ENCODE results near the gene SFTA2. TPM values are rescaled to one million over a fixed set of nuclear protein-coding genes. Genes with fewer than 3 reads are reported as not detected.
"Not testable (repeated sequence)": the region's sequence is repeated elsewhere in the genome, so short reads cannot be mapped to it uniquely, and the experiment has no call there.

The SFTA2 gene
- total RNA-seq, 1 donor from 2014 or later: not detected

GRCh38 chr6:30926644-30927043, 5.3 kb downstream of the SFTA2 start:
- Histone ChIP-seq H3K4me3 (no peak overlapping the region), H3K27me3 (ENCODE audit: low read depth) (no peaks in the 10 kb centered on the region), H3K9me3 (replicated peaks) (peaks cover 12% of the 10 kb centered on the region), H3K4me1 (peaks cover 27% of the 10 kb centered on the region), H3K27ac (replicated peaks) (peak overlapping the region; percentile 39), H3K36me3 (peaks cover 49% of the 10 kb centered on the region)
- TF ChIP-seq CTCF (IDR thresholded peaks at IDR 0.05; ENCODE audit: borderline replicate concordance): no peak
- intact Hi-C loops (cut with micrococcal nuclease): no loop called here
- DNase-seq: no peak

GRCh38 chr6:30924040-30924627, 7.8 kb downstream of the SFTA2 start:
- H3K4me3 ChIP-seq; intact Hi-C loops (cut with micrococcal nuclease); DNase-seq; H3K27me3 ChIP-seq (ENCODE audit: low read depth): not testable (repeated sequence)
- peak overlapping the region; percentile 60 for H3K27ac ChIP-seq (replicated peaks)
- peaks cover 11% of the 10 kb centered on the region for H3K9me3 ChIP-seq (replicated peaks)
- peaks cover 72% of the 10 kb centered on the region for H3K36me3 ChIP-seq
- H3K4me1 ChIP-seq: peaks cover 27% of the 10 kb centered on the region

GRCh38 chr6:30922447-30922852, 9.5 kb downstream of the SFTA2 start:
- TF ChIP-seq CTCF (IDR thresholded peaks at IDR 0.05; ENCODE audit: borderline replicate concordance): no peak
- intact Hi-C loops (cut with micrococcal nuclease): no loop called here
- H3K27me3 ChIP-seq (ENCODE audit: low read depth): no peaks in the 10 kb centered on the region

GRCh38 chr6:30918670-30919069, 13.3 kb downstream of the SFTA2 start:
- Histone ChIP-seq H3K36me3 (peaks cover 67% of the 10 kb centered on the region), H3K27me3 (ENCODE audit: low read depth) (no peaks in the 10 kb centered on the region), H3K27ac (replicated peaks) (no peak overlapping the region), H3K4me1 (peaks cover 29% of the 10 kb centered on the region), H3K4me3 (no peak overlapping the region), H3K9me3 (replicated peaks) (no peaks in the 10 kb centered on the region)
- DNase-seq: no peak
- TF ChIP-seq CTCF (IDR thresholded peaks at IDR 0.05; ENCODE audit: borderline replicate concordance): no peak
- intact Hi-C loops (cut with micrococcal nuclease): loop anchor here (5.0 kb wide), 1 partner anchor 154 kb away; no protein-coding TSS in a partner anchor

More at GRCh38 chr6:30922447-30922852, 9.5 kb downstream of the SFTA2 start:
- Histone ChIP-seq H3K36me3 (peaks cover 82% of the 10 kb centered on the region), H3K4me3 (no peak overlapping the region), H3K4me1 (peaks cover 27% of the 10 kb centered on the region), H3K27ac (replicated peaks) (no peak overlapping the region), H3K9me3 (replicated peaks) (no peaks in the 10 kb centered on the region)
- DNase-seq: no peak

- TF ChIP-seq CTCF (IDR thresholded peaks at IDR 0.05; ENCODE audit: borderline replicate concordance): no peak
- H3K27me3 ChIP-seq (ENCODE audit: low read depth): no peaks in the 10 kb centered on the region
- intact Hi-C loops (cut with micrococcal nuclease): loop anchor here (5.0 kb wide), 1 partner anchor 155 kb away; no protein-coding TSS in a partner anchor
- H3K36me3 ChIP-seq: peaks cover 55% of the 10 kb centered on the region
- no peaks in the 10 kb centered on the region for H3K9me3 ChIP-seq (replicated peaks)
- no peak for DNase-seq
- H3K4me3 ChIP-seq: no peak overlapping the region
- peaks cover 27% of the 10 kb centered on the region for H3K4me1 ChIP-seq
- H3K27ac ChIP-seq (replicated peaks): no peak overlapping the region
Measured at GRCh38 chr6:30917487-30917886, 14.5 kb downstream of the SFTA2 start.

- Histone ChIP-seq H3K36me3 (peaks cover 50% of the 10 kb centered on the region), H3K27ac (replicated peaks) (no peak overlapping the region), H3K9me3 (replicated peaks) (no peaks in the 10 kb centered on the region), H3K4me1 (peaks cover 27% of the 10 kb centered on the region), H3K27me3 (ENCODE audit: low read depth) (no peaks in the 10 kb centered on the region), H3K4me3 (no peak overlapping the region)
- DNase-seq: no peak
- no peak for TF ChIP-seq CTCF (IDR thresholded peaks at IDR 0.05; ENCODE audit: borderline replicate concordance)
- intact Hi-C loops (cut with micrococcal nuclease): loop anchor here (5.0 kb wide), 1 partner anchor 155 kb away; no protein-coding TSS in a partner anchor
Measured at GRCh38 chr6:30917041-30917440, 14.9 kb downstream of the SFTA2 start.
